Measurements from ENCODE around the gene TRIM2. TPM values are rescaled to one million over a fixed set of nuclear protein-coding genes. Genes with fewer than 3 reads are reported as not detected.

The TRIM2 gene
- total RNA-seq, 1 donor from 2014 or later, result 35.9 TPM

GRCh38 chr4:153174821-153175567, 29.2 kb upstream of the TRIM2 start:
- no peaks in the 10 kb centered on the region for H3K4me1 ChIP-seq
- TF ChIP-seq CTCF (IDR thresholded peaks at IDR 0.05), result no peak
- intact Hi-C loops (cut with DNase I), result no loop called here

GRCh38 chr4:153176938-153177337, 27.3 kb upstream of the TRIM2 start:
- Histone ChIP-seq H3K9me3 (no peaks in the 10 kb centered on the region), H3K4me3 (no peak overlapping the region), H3K36me3 (no peaks in the 10 kb centered on the region), H3K27me3 (no peaks in the 10 kb centered on the region), H3K4me1 (no peaks in the 10 kb centered on the region), H3K27ac (no peak overlapping the region)
- no peak for ATAC-seq
- intact Hi-C loops (cut with DNase I), result no loop called here
- DNase-seq, result no peak
- TF ChIP-seq CTCF (IDR thresholded peaks at IDR 0.05), result no peak

More at GRCh38 chr4:153174821-153175567, 29.2 kb upstream of the TRIM2 start:
- Histone ChIP-seq H3K27ac (no peak overlapping the region), H3K9me3 (no peaks in the 10 kb centered on the region), H3K27me3 (no peaks in the 10 kb centered on the region), H3K4me3 (no peak overlapping the region), H3K36me3 (no peaks in the 10 kb centered on the region)
- no peak for ATAC-seq
- no peak for DNase-seq

GRCh38 chr4:153177841-153178240, 26.4 kb upstream of the TRIM2 start:
- Histone ChIP-seq H3K27me3 (no peaks in the 10 kb centered on the region), H3K4me3 (no peak overlapping the region), H3K4me1 (no peaks in the 10 kb centered on the region), H3K27ac (no peak overlapping the region), H3K9me3 (no peaks in the 10 kb centered on the region), H3K36me3 (no peaks in the 10 kb centered on the region)
- TF ChIP-seq CTCF (IDR thresholded peaks at IDR 0.05), result no peak
- no peak for ATAC-seq
- DNase-seq, result no peak
- intact Hi-C loops (cut with DNase I), result no loop called here

- Histone ChIP-seq H3K27me3 (no peaks in the 10 kb centered on the region), H3K36me3 (no peaks in the 10 kb centered on the region), H3K9me3 (no peaks in the 10 kb centered on the region), H3K27ac (no peak overlapping the region), H3K4me3 (no peak overlapping the region), H3K4me1 (no peaks in the 10 kb centered on the region)
- intact Hi-C loops (cut with DNase I), result no loop called here
- ATAC-seq, result no peak
- no peak for TF ChIP-seq CTCF (IDR thresholded peaks at IDR 0.05)
- no peak for DNase-seq
These were observed 25.1 kb upstream of the TRIM2 start for GRCh38 chr4:153179100-153179499.

- no peak for TF ChIP-seq CTCF (IDR thresholded peaks at IDR 0.05)
- no peaks in the 10 kb centered on the region for H3K27me3 ChIP-seq
- no peaks in the 10 kb centered on the region for H3K4me1 ChIP-seq
- DNase-seq, result no peak
- no peak for ATAC-seq
- H3K27ac ChIP-seq, result no peak overlapping the region
- H3K36me3 ChIP-seq, result no peaks in the 10 kb centered on the region
- intact Hi-C loops (cut with DNase I), result no loop called here
- no peaks in the 10 kb centered on the region for H3K9me3 ChIP-seq
- H3K4me3 ChIP-seq, result no peak overlapping the region
These were observed 22.9 kb upstream of the TRIM2 start for GRCh38 chr4:153181293-153181692.

Data from upper lobe of right lung (tissue), 1 donor.